ENCODE data around the gene IL34. TPM values are rescaled to one million over a fixed set of nuclear protein-coding genes. Genes with fewer than 3 reads are reported as not detected.

The IL34 gene
- 4.1 and 5.3 TPM in 2 replicates for total RNA-seq

GRCh38 chr16:70646260-70647241 lies at the start of gene IL34:
IL34 (plus strand) TSS chr16:70646559; CDS start chr16:70646948, 389 bp downstream.

GRCh38 chr16:70685938-70686375 lies 39.6 kb downstream of the IL34 start, which contains the start of gene MTSS2:
MTSS2 (minus strand) TSS chr16:70686053; CDS start chr16:70685791, 262 bp downstream.

Other genes starting within 250 kb of the IL34 start
- 21.6 and 22.8 TPM in 2 replicates for gene ST3GAL2, start 207.5 kb upstream of the IL34 start, total RNA-seq
- gene FCSK, start 192.0 kb upstream of the IL34 start, total RNA-seq, result 6.3 and 7.7 TPM in 2 replicates
- gene COG4, start 123.0 kb upstream of the IL34 start, total RNA-seq, result 70.4 and 76.9 TPM in 2 replicates
- gene SF3B3, start 122.7 kb upstream of the IL34 start, total RNA-seq, result 53.0 and 56.6 TPM in 2 replicates
- gene MTSS2, start 39.5 kb downstream of the IL34 start, total RNA-seq, result 12.5 and 14.3 TPM in 2 replicates
- gene VAC14, start 154.6 kb downstream of the IL34 start, total RNA-seq, result 13.7 and 21.4 TPM in 2 replicates